T-cell (primary cell): ENCODE measurements around the gene OCLN. TPM values are rescaled to one million over a fixed set of nuclear protein-coding genes. Genes with fewer than 3 reads are reported as not detected.
"Not testable (repeated sequence)": the region's sequence is repeated elsewhere in the genome, so short reads cannot be mapped to it uniquely, and the experiment has no call there.

Experiments
- ATAC-seq, 4 experiments: fragments of 200-7000 bp in 3 of 4; fragments of 150-1000 bp in 1 of 4; cut with Tn5 transposase; replicated peaks in 1 of 4; 1 replicate in 3 of 4; 2 replicates in 1 of 4; pipeline ENCODE4 v1.10.0; 2021; ENCODE audit warnings: moderate library complexity in 3 of 4, mild to moderate bottlenecking in 2 of 4, moderate number of reproducible peaks in 1 of 4
- CTCF ChIA-PET, 2 donors: fragments of 300-600 bp; sonication (Branson Sonifier 250); formaldehyde crosslinking; loops; one replicate each; lab custom pipeline; 2022; ENCODE audit warnings: antibody characterized with exemption in 2 of 2; lab: Charles Lee
- POLR2A ChIA-PET, 2 donors: fragments of 300-600 bp; sonication (Branson Sonifier 250); formaldehyde crosslinking; loops; one replicate each; lab custom pipeline; 2022; ENCODE audit warnings: antibody characterized with exemption in 2 of 2; lab: Charles Lee
- DNase-seq, 35 experiments: peaks; one replicate each; pipeline versions ENCODE4 v3.0.0 to v3.0.0-alpha.2; 2013 to 2023
- H3K27ac ChIP-seq: one replicate; pipeline ENCODE4 v1.5.1; 2013; ENCODE audit warnings: low read length
- H3K27me3 ChIP-seq, 2 experiments: replicated peaks in 1 of 2; 1 replicate in 1 of 2; 2 replicates in 1 of 2; pipeline versions ENCODE4 v1.6.1 to v1.7.0; 2013; ENCODE audit warnings: low read length in 1 of 2, mixed read lengths in 1 of 2; ENCODE audit not compliant: control insufficient read depth in 2 of 2, insufficient read depth in 2 of 2; ENCODE audit errors: extremely low read depth in 1 of 2
- H3K36me3 ChIP-seq, 2 donors: 1 replicate in 1 of 2; 2 replicates in 1 of 2; pipeline versions ENCODE4 v1.6.1 to v1.7.0; 2013; ENCODE audit warnings: low read length in 1 of 2; ENCODE audit not compliant: control insufficient read depth in 2 of 2, insufficient read depth in 1 of 2; ENCODE audit errors: extremely low read depth in 1 of 2
- H3K4me1 ChIP-seq, 2 experiments: 1 replicate in 1 of 2; 2 replicates in 1 of 2; pipeline versions ENCODE4 v1.6.1 to v1.7.0; 2013; ENCODE audit warnings: low read length in 2 of 2, mixed read lengths in 1 of 2; ENCODE audit not compliant: insufficient read depth in 2 of 2, control insufficient read depth in 1 of 2; ENCODE audit errors: extremely low read depth in 1 of 2
- H3K4me3 ChIP-seq, 2 donors: 1 replicate in 1 of 2; 2 replicates in 1 of 2; pipeline versions ENCODE4 v1.5.1 to v1.7.0; 2013; ENCODE audit warnings: mild to moderate bottlenecking in 2 of 2, low read length in 1 of 2, moderate library complexity in 1 of 2; ENCODE audit not compliant: control insufficient read depth in 1 of 2; ENCODE audit errors: extremely low read depth in 1 of 2
- H3K9me3 ChIP-seq: 2 replicates; pipeline ENCODE4 v1.7.0; 2013
- H3K27ac Mint-ChIP-seq, 2 donors: one replicate each; pipeline ENCODE4 v1.8.0; 2020 to 2021; ENCODE audit warnings: mild to moderate bottlenecking in 2 of 2, mixed read lengths in 2 of 2
- H3K27me3 Mint-ChIP-seq, 2 donors: one replicate each; pipeline ENCODE4 v1.8.0; 2021 to 2022; ENCODE audit warnings: mixed read lengths in 2 of 2
- H3K36me3 Mint-ChIP-seq: one replicate; pipeline ENCODE4 v1.8.0; 2021; ENCODE audit warnings: mixed read lengths
- H3K4me1 Mint-ChIP-seq, 3 donors: one replicate each; pipeline ENCODE4 v1.8.0; 2020 to 2022; ENCODE audit warnings: mixed read lengths in 3 of 3, mild to moderate bottlenecking in 1 of 3
- H3K4me3 Mint-ChIP-seq, 3 donors: one replicate each; pipeline ENCODE4 v1.8.0; 2020 to 2022; ENCODE audit warnings: mild to moderate bottlenecking in 3 of 3, mixed read lengths in 3 of 3, moderate library complexity in 3 of 3
- H3K9me3 Mint-ChIP-seq, 3 donors: one replicate each; pipeline ENCODE4 v1.8.0; 2020 to 2022; ENCODE audit warnings: mixed read lengths in 3 of 3
- WGBS: methylation state at CpG from one replicate; pipeline ENCODE4 v1.1.5; 2013; ENCODE audit warnings: missing lambda C conversion rate; ENCODE audit not compliant: insufficient coverage; 5-methylcytosine and 5-hydroxymethylcytosine counted together
- total RNA-seq, 35 experiments: library from RNA in 6 of 35; stranded (reverse) in 6 of 35; fragments of 120-200 nt in 1 of 35; gene quantifications; one replicate each; pipeline versions ENCODE4 v1.2.1 to v1.2.4 and lab custom pipeline; 2013 to 2026

The OCLN gene
- 1 to 10 TPM; 1.1 to 9.0 (median 4.2) TPM for total RNA-seq
- total RNA-seq (2013): 4.4 TPM
- 0 to 1.1 (median 0.19) reads per million in 29 experiments for total RNA-seq (lab: John Stamatoyannopoulos, UW)

- ChIA-PET POLR2A (no interaction called here), CTCF (no interaction called here)
- H3K27me3 Mint-ChIP-seq: peaks cover 49 to 58% of the 10 kb centered on the region in 2 donors
- peak in 3 of 4 experiments; percentile 24 to 38 (median 29) for ATAC-seq
- H3K27ac Mint-ChIP-seq: no peak within 1 kb of the TSS
- H3K27ac ChIP-seq: no peak within 1 kb of the TSS
- peak within 1 kb of the TSS; percentile 26 to 68 for H3K4me3 ChIP-seq
- peaks cover 0 to 18% of the 10 kb centered on the region in 2 experiments for H3K4me1 ChIP-seq
- no peaks in the 10 kb centered on the region for H3K36me3 ChIP-seq
- peaks cover 2 to 35% of the 10 kb centered on the region in 2 experiments for H3K27me3 ChIP-seq
- peak within 1 kb of the TSS; percentile 56 to 74 (median 66) for H3K4me3 Mint-ChIP-seq
- H3K36me3 Mint-ChIP-seq: no peaks in the 10 kb centered on the region
- peak in 1 of 35 experiments; percentile 3 for DNase-seq
- peaks cover 0 to 17% (median 15%) of the 10 kb centered on the region in 3 donors for H3K4me1 Mint-ChIP-seq
- H3K9me3 Mint-ChIP-seq: no peaks in the 10 kb centered on the region
- H3K9me3 ChIP-seq: no peaks in the 10 kb centered on the region
- WGBS: 3% methylated on average over 42 of the region's 56 CpGs
Measured at GRCh38 chr5:69492391-69492922, at the start of gene OCLN. TSS of gene OCLN (plus strand) at chr5:69492790. CDS start at chr5:69504245, 11,455 bp downstream.

GRCh38 chr5:69444127-69444754 lies 48.3 kb upstream of the OCLN start:
- no peak overlapping the region for H3K4me3 ChIP-seq
- Mint-ChIP-seq H3K36me3 (no peaks in the 10 kb centered on the region), H3K27me3 (no peaks in the 10 kb centered on the region), H3K9me3 (no peaks in the 10 kb centered on the region), H3K27ac (no peak overlapping the region), H3K4me1 (no peaks in the 10 kb centered on the region), H3K4me3 (no peak overlapping the region)
- ChIA-PET POLR2A (no interaction called here), CTCF (interaction anchor here in 1 of 2 donors (0.6 kb wide), 1 partner anchor 36 kb away, joined by 4 read pairs; no protein-coding TSS in a partner anchor)
- no peak overlapping the region for H3K27ac ChIP-seq
- WGBS: 84% methylated on average over 4 of the region's 7 CpGs
- no peaks in the 10 kb centered on the region for H3K4me1 ChIP-seq
- no peaks in the 10 kb centered on the region for H3K27me3 ChIP-seq
- no peak for DNase-seq
- no peak for ATAC-seq
- no peaks in the 10 kb centered on the region for H3K36me3 ChIP-seq
- no peaks in the 10 kb centered on the region for H3K9me3 ChIP-seq

GRCh38 chr5:69449511-69449910 lies 43.1 kb upstream of the OCLN start:
- no peaks in the 10 kb centered on the region for H3K9me3 ChIP-seq
- DNase-seq (no peak), ATAC-seq (no peak)
- Mint-ChIP-seq H3K4me1 (peaks cover 0 to under 1% (median 0%) of the 10 kb centered on the region in 3 donors), H3K4me3 (no peak overlapping the region), H3K27me3 (no peaks in the 10 kb centered on the region), H3K36me3 (no peaks in the 10 kb centered on the region), H3K27ac (no peak overlapping the region), H3K9me3 (no peaks in the 10 kb centered on the region)
- CTCF ChIA-PET: no interaction called here
- H3K4me1 ChIP-seq: no peaks in the 10 kb centered on the region
- POLR2A ChIA-PET: no interaction called here
- no peak overlapping the region for H3K27ac ChIP-seq
- no peaks in the 10 kb centered on the region for H3K36me3 ChIP-seq
- WGBS: 98% methylated on average over 7 of the region's 8 CpGs
- H3K4me3 ChIP-seq: no peak overlapping the region
- peaks cover 0 to 9% of the 10 kb centered on the region in 2 experiments for H3K27me3 ChIP-seq

GRCh38 chr5:69450116-69450515 lies 42.5 kb upstream of the OCLN start:
- H3K4me3 ChIP-seq: no peak overlapping the region
- H3K36me3 ChIP-seq: no peaks in the 10 kb centered on the region
- H3K9me3 ChIP-seq: no peaks in the 10 kb centered on the region
- H3K9me3 Mint-ChIP-seq: no peaks in the 10 kb centered on the region
- H3K4me1 Mint-ChIP-seq: peaks cover 0 to 4% (median 0%) of the 10 kb centered on the region in 3 donors
- H3K27me3 Mint-ChIP-seq: no peaks in the 10 kb centered on the region
- ChIA-PET CTCF (no interaction called here), POLR2A (no interaction called here)
- H3K27ac Mint-ChIP-seq: no peak overlapping the region
- ATAC-seq (no peak), DNase-seq (no peak)
- WGBS: no CpG with 5 or more reads among the region's 1 CpG
- no peak overlapping the region for H3K27ac ChIP-seq
- no peak overlapping the region for H3K4me3 Mint-ChIP-seq
- H3K27me3 ChIP-seq: peaks cover 0 to 9% of the 10 kb centered on the region in 2 experiments
- H3K36me3 Mint-ChIP-seq: no peaks in the 10 kb centered on the region
- no peaks in the 10 kb centered on the region for H3K4me1 ChIP-seq

GRCh38 chr5:69450527-69450926 lies 42.1 kb upstream of the OCLN start:
- 94% methylated on average over 3 of the region's 8 CpGs for WGBS
- H3K27ac Mint-ChIP-seq, H3K27me3 ChIP-seq, CTCF ChIA-PET, H3K9me3 Mint-ChIP-seq, ATAC-seq, H3K4me3 ChIP-seq, H3K36me3 Mint-ChIP-seq, H3K9me3 ChIP-seq, H3K4me1 ChIP-seq, H3K27ac ChIP-seq, H3K27me3 Mint-ChIP-seq, DNase-seq, POLR2A ChIA-PET, H3K36me3 ChIP-seq, H3K4me3 Mint-ChIP-seq, H3K4me1 Mint-ChIP-seq: not testable (repeated sequence)

- no peaks in the 10 kb centered on the region for H3K4me1 ChIP-seq
Measured at GRCh38 chr5:69451941-69452647, 40.5 kb upstream of the OCLN start.

More at GRCh38 chr5:69451941-69452647, 40.5 kb upstream of the OCLN start:
- ATAC-seq (no peak), DNase-seq (no peak)
- ChIA-PET CTCF (interaction anchor here in 1 of 2 donors (0.5 kb wide), 1 partner anchor 164 kb away, joined by 3 read pairs; no protein-coding TSS in a partner anchor), POLR2A (no interaction called here)
- peaks cover 0 to 4% (median 0%) of the 10 kb centered on the region in 3 donors for H3K4me1 Mint-ChIP-seq
- Histone ChIP-seq H3K4me3 (no peak overlapping the region), H3K36me3 (no peaks in the 10 kb centered on the region), H3K27ac (no peak overlapping the region), H3K9me3 (no peaks in the 10 kb centered on the region), H3K27me3 (peaks cover 0 to 9% of the 10 kb centered on the region in 2 experiments)
- no peak overlapping the region for H3K27ac Mint-ChIP-seq
- H3K27me3 Mint-ChIP-seq: peaks cover 0 to 3% of the 10 kb centered on the region in 2 donors
- WGBS: 50% methylated on average over 1 of the region's 4 CpGs
- H3K4me3 Mint-ChIP-seq: no peak overlapping the region
- H3K9me3 Mint-ChIP-seq: no peaks in the 10 kb centered on the region
- H3K36me3 Mint-ChIP-seq: no peaks in the 10 kb centered on the region
